GM21526 (cell line): Measurements from ENCODE around the gene ENOX2.

Experiments
- ATAC-seq: cut with Tn5 transposase; IDR thresholded peaks from one replicate; pipeline ENCODE4 v1.9.1; 2021; ENCODE audit warnings: moderate library complexity; ENCODE audit not compliant: unreplicated experiment, low FRiP score

Gene ENOX2

GRCh38 chrX:130885508-130885907, 17.5 kb downstream of the ENOX2 start:
- ATAC-seq, result no peak

DNA sequence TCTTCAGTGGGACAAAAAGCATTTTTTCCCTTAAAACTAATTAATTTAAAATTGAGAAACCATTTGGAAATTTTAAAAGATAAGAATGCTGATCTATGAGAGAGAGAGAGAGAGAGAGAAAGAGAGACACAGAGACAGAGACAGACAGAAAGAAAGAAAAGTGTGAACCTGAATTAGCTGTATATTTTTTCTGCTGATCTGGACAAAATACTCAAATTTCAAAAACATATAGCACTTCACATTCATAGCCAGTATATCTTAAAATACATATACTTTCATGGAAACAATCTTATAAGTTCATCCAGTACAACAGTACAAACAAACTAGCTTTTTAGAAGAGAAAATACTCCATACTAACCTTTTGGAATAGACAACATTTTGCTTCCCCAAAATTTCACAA, 18.4 kb downstream of the ENOX2 start:
- no peak for ATAC-seq

DNA sequence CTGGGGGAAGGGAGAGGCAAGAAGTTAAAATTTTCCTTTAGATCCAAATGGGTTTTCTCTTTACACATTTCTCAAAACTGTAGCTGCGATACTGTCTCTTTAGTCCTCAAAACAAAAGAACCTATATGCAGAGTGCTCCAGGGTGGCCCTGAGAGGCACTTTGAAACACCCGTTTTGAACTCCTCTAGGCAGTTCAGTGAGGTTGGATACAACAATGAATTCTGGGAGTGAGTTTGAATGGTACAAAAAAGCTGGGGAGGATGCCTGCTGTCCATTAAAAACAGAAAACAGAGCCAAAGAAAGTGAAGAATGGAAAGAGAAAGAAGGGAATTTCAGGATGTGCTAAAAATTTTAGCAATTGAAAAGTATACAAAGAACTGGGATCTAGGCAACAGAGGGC, 23.1 kb downstream of the ENOX2 start:
- ATAC-seq, result no peak

- no peak for ATAC-seq
These were observed 24.4 kb downstream of the ENOX2 start for GRCh38 chrX:130878350-130879341.

- no peak for ATAC-seq
These were observed 25.1 kb downstream of the ENOX2 start for GRCh38 chrX:130877892-130878341.

DNA sequence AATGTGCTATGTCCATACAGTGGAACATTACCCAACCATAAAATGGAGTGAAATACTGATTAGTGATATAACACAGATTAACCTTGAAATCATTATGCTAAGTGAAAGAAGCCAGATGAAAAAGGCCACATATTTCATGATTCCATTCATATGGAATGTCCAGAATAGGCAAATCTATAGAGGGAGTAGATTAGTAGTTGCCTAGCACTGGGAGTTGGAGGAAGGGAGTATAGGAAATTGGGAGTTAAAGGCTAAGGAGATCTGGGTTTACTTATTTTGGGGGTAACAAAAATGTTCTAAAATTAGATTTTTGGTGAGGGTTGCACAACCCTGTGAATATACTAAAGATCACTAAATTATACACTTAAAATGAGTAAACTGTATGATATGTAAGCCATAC, 26.8 kb downstream of the ENOX2 start:
- ATAC-seq, result no peak

GRCh38 chrX:130874751-130875150, 28.3 kb downstream of the ENOX2 start:
- no peak for ATAC-seq

- no peak for ATAC-seq
These were observed 33.8 kb downstream of the ENOX2 start for GRCh38 chrX:130869239-130869638.

DNA sequence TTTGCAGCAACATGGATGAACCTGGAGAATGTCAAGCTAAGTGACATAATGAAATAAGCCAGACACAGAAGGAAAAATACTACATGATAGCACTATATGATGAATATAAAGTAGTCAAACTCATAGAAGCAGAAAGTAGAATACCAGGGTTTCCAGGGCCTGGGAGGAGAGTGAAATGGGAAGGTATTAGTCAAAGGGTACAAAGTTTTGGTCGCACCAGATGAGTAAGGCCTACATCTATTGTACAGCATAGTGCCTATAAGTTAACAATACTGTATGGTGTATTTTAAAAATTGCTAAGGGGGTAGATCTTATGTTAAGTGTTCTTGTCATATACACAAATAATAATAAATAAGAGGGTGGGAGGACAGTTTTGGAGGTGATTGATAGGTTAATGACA, 41.5 kb downstream of the ENOX2 start:
- ATAC-seq, result no peak

GRCh38 chrX:130857207-130857606, 45.8 kb downstream of the ENOX2 start:
- peak; percentile 89 for ATAC-seq

DNA sequence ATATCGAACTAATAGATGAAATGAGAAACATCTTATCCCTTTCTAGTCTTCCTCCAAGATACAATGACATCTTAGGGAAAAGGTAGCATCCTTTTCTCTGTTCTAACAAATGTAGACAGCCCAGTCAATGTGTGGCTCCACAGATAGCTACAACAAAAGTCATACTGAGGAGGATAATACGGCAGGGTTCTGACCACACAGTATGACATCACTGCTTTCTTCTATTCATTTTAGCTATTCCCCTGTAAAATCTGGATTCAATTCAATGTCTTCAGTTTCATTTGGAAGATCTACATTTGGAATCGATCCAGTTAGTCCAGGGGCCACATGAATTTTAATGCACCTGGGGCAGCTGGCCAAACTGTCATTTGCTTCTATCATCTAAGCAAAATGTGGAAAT, 51.4 kb downstream of the ENOX2 start:
- no peak for ATAC-seq

DNA sequence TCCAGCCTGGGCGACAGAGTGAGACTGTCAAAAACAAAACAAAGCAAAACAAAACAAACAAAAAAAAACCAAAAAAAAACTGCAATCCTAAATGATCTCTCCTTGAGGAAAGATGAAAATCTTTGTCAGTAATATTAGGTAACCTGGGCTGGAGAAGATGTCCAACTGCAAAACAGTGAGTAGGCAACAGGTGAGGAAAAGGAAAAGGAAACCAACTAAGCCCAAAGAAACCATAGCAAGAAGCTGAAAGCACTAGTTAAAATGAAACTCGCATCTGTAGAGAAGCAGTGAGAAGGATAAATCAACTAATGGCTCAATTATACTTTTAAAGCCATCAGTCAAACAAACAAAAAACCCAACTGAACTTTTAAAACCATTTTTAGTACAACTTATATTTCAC, 54.2 kb downstream of the ENOX2 start:
- ATAC-seq, result peak; percentile 74

DNA sequence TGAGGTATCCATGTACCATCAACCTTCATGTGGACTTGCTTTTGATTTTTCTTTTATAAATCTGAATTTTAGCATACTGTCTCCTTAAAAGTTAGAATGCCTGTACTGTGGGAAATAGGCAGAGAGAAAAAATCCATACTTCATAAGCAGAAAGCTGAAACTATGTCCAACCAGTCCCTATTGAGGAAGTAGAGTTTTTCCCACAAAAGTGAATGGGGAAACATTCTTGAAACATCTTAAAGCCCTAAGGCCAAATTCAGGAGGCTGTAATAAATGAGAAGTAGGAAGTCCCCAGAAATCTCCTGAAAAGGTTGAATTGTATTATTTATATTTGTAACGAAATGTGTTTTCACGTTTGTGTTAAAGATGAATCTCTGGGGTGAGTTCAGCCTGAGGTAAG, 56.3 kb downstream of the ENOX2 start:
- no peak for ATAC-seq

GRCh38 chrX:130841776-130842175, 61.2 kb downstream of the ENOX2 start:
- no peak for ATAC-seq

DNA sequence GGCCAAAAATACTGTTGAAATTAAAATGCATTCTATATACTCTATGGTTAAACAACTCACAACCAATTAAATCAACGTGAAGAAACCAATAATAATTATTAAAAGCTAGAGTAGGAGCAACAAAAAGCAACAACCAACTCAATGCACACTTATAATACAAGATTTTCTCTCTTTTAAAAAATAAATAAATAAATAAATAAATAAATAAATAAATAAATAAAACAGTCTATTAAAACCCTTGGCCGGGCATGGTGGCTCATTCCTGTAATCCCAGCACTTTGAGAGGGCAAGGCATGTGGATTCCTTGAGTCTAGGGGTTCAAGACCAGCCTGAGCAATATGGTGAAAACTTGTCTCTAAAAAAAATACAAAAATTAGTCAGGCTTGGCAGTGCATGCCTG, 62.7 kb downstream of the ENOX2 start:
- no peak for ATAC-seq

DNA sequence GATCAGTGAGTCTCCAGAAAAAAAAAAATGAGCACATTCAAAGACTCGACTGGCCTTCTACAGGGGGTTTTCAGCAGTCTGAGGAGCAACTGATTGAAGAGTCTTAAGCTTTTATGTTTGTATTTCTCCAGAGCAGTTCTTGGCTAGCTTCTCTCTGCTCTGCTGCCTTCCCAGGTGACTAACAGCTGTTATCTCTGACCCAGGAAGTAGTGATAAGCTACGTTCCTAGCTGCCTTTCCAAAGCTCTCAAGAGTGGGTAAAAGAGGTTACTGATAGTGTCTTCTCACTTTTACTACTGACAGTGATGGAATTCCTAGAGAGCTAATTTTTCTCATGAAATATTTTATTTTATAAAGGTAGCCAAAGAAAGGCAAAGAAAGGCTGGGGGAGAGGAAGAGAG, 66.6 kb downstream of the ENOX2 start:
- ATAC-seq, result no peak

GRCh38 chrX:130834830-130835229, 68.2 kb downstream of the ENOX2 start:
- no peak for ATAC-seq

GRCh38 chrX:130834149-130834548, 68.9 kb downstream of the ENOX2 start:
- ATAC-seq, result no peak

- no peak for ATAC-seq
These were observed 71.7 kb downstream of the ENOX2 start for GRCh38 chrX:130831347-130831722.

DNA sequence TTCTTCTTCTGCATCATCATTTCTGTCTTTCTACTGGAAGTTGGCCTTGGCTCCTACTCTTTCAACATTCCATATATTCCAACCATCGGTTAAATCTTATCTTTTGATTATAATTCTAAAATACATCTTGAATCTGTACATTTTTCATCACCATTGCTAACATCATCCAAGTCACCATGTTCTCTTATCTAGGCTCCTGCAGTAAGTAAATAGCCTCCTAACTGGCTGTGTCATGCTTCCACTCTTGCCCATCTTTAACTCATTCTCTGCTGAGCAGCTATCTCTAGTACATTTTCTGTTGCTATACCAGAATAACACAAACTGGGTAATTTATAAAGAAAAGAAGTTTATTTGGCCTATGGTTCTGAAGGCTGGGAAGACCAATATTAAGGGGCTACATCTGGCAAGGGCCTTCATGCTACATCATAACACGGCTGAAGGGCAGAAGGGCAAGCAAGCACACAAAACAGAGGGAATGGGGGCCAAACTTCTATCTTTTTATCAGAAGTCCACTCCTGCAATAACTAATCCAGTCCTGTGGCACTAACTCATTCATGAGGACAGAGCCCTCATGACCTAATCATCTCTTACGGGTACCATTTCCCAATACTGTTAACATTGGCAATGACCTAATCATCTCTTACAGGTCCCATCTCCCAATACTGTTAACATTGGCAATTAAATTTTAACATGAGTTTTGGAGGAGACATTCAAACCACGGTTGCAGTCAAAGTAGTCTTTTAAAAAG, 72.2 kb downstream of the ENOX2 start:
- ATAC-seq, result no peak
